ENCODE results near the gene EFNA1.

Gene EFNA1, protein sequence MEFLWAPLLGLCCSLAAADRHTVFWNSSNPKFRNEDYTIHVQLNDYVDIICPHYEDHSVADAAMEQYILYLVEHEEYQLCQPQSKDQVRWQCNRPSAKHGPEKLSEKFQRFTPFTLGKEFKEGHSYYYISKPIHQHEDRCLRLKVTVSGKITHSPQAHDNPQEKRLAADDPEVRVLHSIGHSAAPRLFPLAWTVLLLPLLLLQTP

DNA sequence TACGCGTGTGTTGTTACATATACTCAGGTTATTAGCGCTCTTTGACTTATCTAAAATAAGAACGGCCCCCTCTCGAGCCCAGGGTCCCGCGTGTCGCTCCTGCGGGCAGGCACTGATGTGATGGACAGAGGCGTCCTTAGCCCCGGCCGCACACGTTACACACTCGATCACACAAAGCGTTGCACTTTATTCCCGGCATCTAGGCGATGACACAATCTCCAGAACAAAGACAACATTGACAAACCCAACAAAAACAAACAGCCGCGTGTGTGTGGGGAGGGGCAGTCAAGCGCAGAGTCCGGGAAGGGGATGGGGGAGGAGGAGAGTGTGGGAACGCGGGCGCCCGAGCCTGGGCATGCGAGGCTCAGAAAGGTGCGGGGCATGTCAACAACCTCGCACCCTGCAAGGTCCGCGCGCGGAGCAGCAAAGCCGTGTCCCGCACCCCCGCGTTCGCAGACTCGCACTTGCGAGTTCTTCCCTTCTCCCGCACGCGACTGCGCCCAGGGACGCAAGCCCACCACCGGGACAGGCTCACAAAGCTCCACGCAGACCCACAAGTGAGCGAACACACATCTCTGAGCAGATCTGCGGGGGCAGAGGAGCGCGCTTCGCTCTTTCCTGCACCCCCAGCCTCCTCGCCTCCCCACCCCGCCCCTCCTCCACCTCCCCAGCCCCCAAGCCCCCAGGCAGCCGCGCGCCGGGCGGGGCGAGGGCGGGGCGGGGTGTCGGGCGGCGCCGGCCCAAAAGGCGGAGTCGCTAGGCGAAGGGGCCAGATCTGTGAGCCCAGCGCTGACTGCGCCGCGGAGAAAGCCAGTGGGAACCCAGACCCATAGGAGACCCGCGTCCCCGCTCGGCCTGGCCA is at the start of gene EFNA1:
TSS of gene EFNA1 (plus strand) at position 772 of the 862 bp plus-strand sequence. CDS start 102 bp downstream, outside the sequence.
- peak within 1 kb of the TSS; percentile 34; the same call in 1 of the 2 replicates for H3K4me3 ChIP-seq (ENCODE audit: low read length)
- TF ChIP-seq ZNF274 (IDR thresholded peaks at IDR 0.05; ENCODE audit: low read depth, low read length), result no peak

DNA sequence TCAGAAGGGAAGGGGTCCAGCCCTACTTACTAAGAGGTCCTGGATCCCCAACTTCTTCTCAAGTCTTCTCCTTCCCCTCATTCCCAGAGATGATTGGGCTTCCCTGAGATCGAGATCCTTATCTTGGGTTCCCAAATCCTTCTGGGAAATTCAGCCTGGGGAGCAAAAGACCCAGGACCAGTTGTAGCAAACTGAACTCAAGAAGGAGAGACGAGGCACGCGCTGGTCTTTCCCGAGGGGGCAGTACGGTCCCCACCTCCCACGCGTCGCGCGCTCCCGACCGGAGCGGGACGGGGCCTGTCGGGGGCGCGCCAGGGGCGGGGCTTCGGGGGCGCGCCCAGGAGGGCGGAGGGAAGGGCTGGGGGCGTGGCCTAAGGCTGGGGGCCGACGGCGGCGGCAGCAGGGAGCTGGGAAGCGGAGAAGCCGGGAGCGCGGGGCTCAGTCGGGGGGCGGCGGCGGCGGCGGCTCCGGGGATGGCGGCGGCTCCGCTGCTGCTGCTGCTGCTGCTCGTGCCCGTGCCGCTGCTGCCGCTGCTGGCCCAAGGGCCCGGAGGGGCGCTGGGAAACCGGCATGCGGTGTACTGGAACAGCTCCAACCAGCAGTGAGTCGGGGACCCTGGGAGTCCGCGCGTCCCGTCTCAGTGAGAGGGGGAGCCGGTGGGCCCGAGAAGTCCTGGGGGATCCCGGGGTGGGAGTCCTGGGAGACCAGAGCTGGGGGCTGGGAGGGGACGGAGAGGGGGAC is 49.0 kb upstream of the EFNA1 start, which contains the start of gene EFNA3:
TSS of gene EFNA3 (plus strand) at position 369 of the 741 bp plus-strand sequence. CDS start at position 474, 105 bp downstream.
- TF ChIP-seq ZNF274 (IDR thresholded peaks at IDR 0.05; ENCODE audit: low read depth, low read length), result no peak
- peak within 1 kb of the TSS; percentile 4; the same call in 1 of the 2 replicates for H3K4me3 ChIP-seq (ENCODE audit: low read length)

DNA sequence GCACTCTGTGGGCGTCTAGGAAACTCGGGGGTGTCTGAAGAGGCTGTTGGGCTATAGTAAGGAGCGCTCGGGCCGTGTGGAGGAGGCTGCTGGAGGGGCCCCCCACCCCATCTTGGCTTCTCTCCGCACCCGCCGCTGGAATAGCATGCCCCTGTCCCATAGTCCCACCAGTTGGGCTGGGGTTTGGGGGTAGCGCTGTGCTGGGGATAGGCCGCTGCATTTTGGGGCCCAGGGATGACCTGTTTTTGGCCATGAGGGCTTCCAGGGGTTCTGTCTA is 48.5 kb upstream of the EFNA1 start:
- TF ChIP-seq ZNF274 (IDR thresholded peaks at IDR 0.05; ENCODE audit: low read depth, low read length), result no peak
- peak overlapping the region; percentile 4; the same call in 1 of the 2 replicates for H3K4me3 ChIP-seq (ENCODE audit: low read length)

DNA sequence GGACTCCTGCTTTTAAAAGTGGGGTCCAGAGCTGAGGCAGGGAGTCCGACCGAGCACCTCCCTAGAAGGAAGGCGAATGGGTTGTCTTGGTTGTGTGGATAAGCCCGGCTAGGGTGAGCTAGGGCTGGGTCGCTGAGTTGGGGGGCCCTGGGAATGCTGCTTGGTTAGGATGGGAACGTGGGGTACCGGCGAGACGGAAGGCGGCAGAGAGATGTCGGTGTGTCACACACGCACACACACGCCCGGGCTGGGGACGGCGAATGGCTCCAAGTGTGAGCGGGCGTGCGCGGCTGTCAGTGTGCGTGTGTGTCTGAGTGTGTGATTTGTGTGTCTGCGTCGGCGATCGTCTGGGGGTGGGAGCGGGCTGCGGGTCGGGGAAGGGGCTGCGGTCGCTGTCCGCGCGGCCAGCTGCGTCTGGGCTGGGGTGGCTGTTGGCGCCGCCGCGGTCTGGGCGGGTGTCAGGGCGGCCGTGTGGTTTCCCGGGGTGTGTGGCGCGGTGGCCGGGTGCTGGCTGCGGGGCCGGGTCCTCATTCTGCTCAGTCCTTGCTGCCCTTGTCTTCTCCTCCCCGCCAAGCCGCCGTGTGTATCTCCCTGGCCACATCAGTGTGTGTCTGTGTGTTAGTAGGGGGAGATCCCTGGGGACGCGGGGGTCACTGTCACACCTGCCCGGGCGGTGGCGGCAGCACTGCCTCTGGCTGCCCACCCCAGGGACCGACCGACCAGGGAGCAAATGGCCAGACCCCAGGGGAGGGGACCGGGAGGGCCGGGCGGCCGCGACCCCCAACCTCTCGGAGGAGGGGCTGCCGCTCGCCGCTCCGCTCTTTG is 48.0 kb upstream of the EFNA1 start:
- H3K4me3 ChIP-seq (ENCODE audit: low read length), result no peak overlapping the region
- TF ChIP-seq ZNF274 (IDR thresholded peaks at IDR 0.05; ENCODE audit: low read depth, low read length), result no peak

DNA sequence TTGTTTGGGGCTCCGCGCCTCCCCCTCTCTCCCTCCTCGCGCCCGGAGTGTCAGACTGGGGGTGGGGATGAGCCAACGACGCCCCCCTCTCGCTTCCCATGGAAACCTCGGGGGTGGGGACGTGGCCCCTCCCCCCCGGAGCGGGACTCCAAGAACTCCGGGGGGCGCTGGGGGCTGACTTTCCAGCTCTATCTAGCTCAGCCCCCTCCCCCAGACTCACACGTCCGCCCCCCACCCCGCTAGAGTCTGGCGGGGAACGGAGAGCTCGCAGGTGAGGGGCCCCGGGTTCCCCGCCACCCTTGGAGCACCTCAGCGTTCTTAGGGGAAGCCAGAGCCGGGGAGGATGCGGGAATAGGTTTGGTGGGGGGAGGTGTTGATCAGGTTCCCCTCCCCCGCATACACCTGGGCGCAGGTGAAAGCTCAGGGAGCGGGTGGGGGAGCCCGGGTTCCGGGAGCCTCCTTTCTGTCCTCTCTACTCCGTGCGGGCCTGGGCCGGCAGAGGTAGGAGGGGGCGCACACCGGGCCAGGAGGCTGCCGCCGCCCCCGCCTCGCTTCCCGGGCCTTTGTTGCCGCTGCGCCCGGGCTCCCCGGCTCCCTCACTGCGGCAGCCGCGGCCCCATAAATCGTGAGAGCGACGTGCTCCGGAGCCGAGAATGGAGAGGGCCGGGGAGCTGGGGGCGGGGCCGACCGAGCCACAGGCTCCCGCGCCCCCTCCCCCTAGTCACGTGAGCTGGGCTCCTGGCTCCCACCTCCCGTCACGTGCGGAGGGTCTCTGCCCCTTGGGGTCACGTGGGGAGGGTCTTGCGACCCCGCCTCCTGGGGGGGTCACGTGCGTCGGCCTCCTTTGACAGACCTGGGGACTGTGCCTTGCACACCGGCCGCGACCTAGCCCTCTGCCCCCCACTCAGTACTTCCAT is 47.1 kb upstream of the EFNA1 start:
- TF ChIP-seq ZNF274 (IDR thresholded peaks at IDR 0.05; ENCODE audit: low read depth, low read length), result no peak
- H3K4me3 ChIP-seq (ENCODE audit: low read length), result no peak overlapping the region

DNA sequence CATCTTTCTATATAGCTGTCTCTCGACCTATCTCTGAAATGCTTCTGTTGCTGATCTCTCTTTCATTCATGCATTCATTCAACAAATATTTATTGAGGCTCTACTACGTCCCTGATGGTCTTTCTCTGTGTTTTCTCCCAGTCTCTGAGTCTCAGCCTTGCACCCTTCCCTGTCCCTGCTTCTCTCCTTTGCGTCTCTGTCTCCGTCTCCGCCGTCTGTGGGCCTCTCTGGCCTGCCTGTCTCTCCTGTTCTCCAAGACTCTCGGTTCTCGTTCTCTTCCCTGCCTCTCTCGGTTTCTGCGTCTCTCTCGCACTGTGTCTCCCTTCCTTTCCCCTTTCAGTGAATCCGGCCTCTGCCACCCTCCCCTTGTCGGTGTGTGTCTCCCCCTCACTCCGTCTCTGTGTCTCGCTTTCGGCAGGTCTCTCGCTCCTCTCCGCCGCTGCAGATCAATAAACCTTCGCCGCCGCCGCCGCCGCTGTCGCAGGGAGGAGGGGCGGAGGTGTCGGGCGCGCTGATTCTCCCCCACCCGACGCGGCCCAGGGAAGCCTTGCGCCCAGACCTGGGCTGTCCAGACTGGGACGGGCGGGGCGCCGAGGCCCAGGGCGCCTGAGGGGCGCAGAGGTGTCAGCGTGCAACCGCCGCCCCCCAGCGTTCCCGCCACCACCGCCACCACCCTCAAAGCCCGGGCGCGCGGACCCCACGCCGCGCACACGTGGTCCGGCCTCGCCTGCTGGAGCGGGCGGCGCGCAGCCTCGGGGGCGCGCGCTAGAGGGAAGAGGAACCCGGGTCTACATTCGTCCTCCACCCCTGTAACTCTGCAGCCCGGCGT is 46.0 kb upstream of the EFNA1 start:
- no peak for TF ChIP-seq ZNF274 (IDR thresholded peaks at IDR 0.05; ENCODE audit: low read depth, low read length)

DNA sequence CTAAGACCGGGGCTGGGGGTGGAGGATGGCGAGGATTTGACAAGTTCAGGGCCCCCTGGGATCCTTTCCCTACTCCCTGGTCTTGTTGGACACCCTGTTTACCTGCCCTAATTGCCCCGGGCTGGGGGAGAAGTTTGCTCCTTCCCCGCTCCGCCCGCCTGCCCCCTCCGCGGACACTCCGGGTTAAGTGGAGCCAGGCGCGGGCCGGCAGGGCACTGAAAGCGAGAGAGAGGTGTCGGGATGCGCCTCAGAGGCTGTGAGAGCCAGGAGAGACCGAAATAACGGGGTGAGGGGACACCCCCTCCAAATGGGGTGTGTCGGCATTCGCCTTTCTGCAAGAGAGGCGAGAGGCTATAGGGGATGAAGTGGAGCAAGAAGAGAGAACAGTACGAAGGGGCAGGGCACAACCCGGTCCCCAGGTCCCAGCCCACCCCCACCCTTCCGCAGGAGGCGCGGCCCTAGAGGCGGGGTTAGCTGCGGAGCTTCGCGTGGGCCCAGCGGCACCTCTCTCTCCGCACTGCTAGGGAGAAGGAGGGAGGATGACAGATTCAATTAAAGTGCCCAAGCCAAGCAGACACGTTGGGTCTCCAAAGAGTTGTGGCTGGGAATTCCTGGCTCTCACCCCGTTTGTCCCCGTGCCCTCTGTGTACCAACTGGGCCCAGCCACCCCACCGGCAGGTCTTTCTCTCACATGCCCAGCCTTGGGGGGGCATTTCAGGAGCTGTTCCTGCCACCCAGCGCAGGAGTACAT is 45.2 kb upstream of the EFNA1 start:
- TF ChIP-seq ZNF274 (IDR thresholded peaks at IDR 0.05; ENCODE audit: low read depth, low read length), result no peak
- H3K4me3 ChIP-seq (ENCODE audit: low read length), result no peak overlapping the region

More for the DNA sequence above, 46.0 kb upstream of the EFNA1 start:
- no peak overlapping the region for H3K4me3 ChIP-seq (ENCODE audit: low read length)

DNA sequence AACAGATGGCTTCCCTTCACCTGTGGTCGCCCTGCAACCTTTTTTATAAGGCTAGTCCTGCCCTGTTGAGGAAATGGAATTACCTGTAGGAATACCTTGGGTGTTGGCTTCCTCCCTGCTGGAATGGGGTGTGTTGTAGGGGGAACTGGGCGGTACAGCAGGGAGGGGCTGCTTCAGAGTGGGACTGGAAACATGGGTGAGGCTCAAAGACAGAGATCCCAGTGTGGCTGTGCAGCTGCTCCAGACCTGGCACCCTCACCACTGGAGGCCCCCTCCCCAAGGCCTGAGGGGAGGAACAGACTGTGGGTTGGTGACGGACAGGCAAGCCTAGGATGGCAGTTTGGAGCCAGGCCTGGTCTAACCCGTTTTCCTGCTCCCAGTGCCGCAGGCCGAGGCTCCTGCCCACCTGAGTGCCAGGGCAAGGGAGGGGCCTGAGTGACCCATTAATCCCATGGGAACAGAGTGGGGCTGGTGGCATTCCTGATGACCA is 44.6 kb upstream of the EFNA1 start:
- H3K4me3 ChIP-seq (ENCODE audit: low read length), result no peak overlapping the region
- no peak for TF ChIP-seq ZNF274 (IDR thresholded peaks at IDR 0.05; ENCODE audit: low read depth, low read length)

DNA sequence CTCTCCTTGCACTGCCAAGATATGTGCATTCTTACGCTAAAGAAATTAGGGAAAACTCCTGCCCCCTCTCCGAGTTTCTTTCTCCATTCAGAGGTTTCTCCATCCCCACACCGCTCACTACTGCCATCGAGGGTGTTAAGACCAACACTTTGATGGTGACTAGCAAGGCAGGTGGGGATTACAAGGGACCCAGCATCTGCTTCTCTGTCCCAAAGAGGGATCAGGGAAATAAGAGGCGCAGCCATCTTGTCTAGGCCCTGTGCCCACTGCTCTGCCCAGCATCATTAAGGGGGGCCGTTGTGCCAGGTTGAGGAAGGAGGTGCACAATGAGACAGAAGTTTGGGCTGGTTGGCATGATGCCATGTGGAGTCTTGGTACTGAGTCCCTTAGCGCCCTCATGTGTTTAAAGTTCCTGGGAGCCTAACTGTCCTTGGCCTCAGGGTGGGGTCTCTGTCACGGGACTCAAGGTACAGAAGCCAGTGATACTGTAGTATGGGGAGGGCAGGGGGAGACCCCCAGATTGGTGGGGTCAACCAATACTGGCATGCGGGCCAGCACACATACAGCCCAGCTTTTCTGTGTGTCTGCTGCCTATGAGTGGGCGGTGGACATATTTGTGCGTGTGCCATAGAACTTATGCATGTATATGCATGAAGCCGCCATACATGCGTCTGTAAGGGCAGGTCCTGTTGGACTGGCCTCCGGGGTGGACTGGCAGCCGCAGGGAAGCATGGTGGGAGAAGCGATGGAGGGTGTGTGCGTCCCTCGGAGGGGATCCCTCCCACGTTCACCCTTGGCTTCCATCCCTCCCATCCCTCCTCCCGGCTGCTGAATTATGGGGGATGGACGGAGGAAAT is 43.6 kb upstream of the EFNA1 start:
- no peak for TF ChIP-seq ZNF274 (IDR thresholded peaks at IDR 0.05; ENCODE audit: low read depth, low read length)
- no peak overlapping the region; the same call in 1 of the 2 replicates for H3K4me3 ChIP-seq (ENCODE audit: low read length)
